ENCODE measurements around the gene PLIN3. TPM values are rescaled to one million over a fixed set of nuclear protein-coding genes. Genes with fewer than 3 reads are reported as not detected.
A peak's percentile ranks its signal among the peaks of the same experiment; 100 is the strongest.

Gene PLIN3
- 100 to 1,000 TPM in 3 of 4 donors, 10 to 100 TPM in 1; 67.3 to 173 (median 147) TPM for total RNA-seq

- TF ChIP-seq CTCF (IDR thresholded peaks at IDR 0.05): no peak
- peak in 2 of 4 donors; percentile 33 to 80 for TF ChIP-seq POLR2A (IDR thresholded peaks at IDR 0.05)
- peak; percentile 82 for DNase-seq
- WGBS, 2 donors: 1 to 19% methylated on average over 7 to 16 of the region's 46 CpGs
- H3K36me3 ChIP-seq: peaks cover 0 to 5% (median 3%) of the 10 kb centered on the region in 3 donors
- H3K4me3 ChIP-seq: peak within 1 kb of the TSS; percentile 61 to 88 (median 75)
- intact Hi-C loops (cut with DNase I): no loop called here
- H3K27ac ChIP-seq: peak within 1 kb of the TSS; percentile 90 to 98 (median 94)
- no peaks in the 10 kb centered on the region for H3K27me3 ChIP-seq
- H3K9me3 ChIP-seq: no peaks in the 10 kb centered on the region
- peaks cover 16 to 52% (median 20%) of the 10 kb centered on the region in 3 donors for H3K4me1 ChIP-seq
Measured at GRCh38 chr19:4867534-4868285, at the start of gene PLIN3. TSS of gene PLIN3 (minus strand) at chr19:4867667. CDS start at chr19:4861394, 6,273 bp downstream.

GRCh38 chr19:4916292-4917082 is 49.0 kb upstream of the PLIN3 start:
- 65 to 79% methylated on average over 15 to 18 of the region's 41 CpGs for WGBS, 2 donors
- no peaks in the 10 kb centered on the region for H3K36me3 ChIP-seq
- H3K4me3 ChIP-seq: peak overlapping the region in 3 of 4 donors; percentile 28 to 53 (median 37)
- no peaks in the 10 kb centered on the region for H3K9me3 ChIP-seq
- no peaks in the 10 kb centered on the region for H3K27me3 ChIP-seq
- intact Hi-C loops (cut with DNase I): loop anchor here (5.0 kb wide), 1 partner anchor 104 kb away; no protein-coding TSS in a partner anchor
- peaks cover 14 to 50% (median 20%) of the 10 kb centered on the region in 3 donors for H3K4me1 ChIP-seq
- DNase-seq: no peak
- H3K27ac ChIP-seq: peak overlapping the region; percentile 54 to 85 (median 66)
- peak in 1 of 4 donors; percentile 42 for TF ChIP-seq POLR2A (IDR thresholded peaks at IDR 0.05)
- no peak for TF ChIP-seq CTCF (IDR thresholded peaks at IDR 0.05)

- intact Hi-C loops (cut with DNase I): loop anchor here (5.0 kb wide), 2 partner anchors 38 to 103 kb away; no protein-coding TSS in a partner anchor
- peak overlapping the region in 3 of 4 donors; percentile 5 to 53 (median 37) for H3K4me3 ChIP-seq
- peak; percentile 19 for DNase-seq
- no peaks in the 10 kb centered on the region for H3K36me3 ChIP-seq
- peaks cover 27 to 63% (median 31%) of the 10 kb centered on the region in 3 donors for H3K4me1 ChIP-seq
- no peaks in the 10 kb centered on the region for H3K27me3 ChIP-seq
- no peaks in the 10 kb centered on the region for H3K9me3 ChIP-seq
- TF ChIP-seq CTCF (IDR thresholded peaks at IDR 0.05): no peak
- no peak for TF ChIP-seq POLR2A (IDR thresholded peaks at IDR 0.05)
- 53 to 69% methylated on average over 11 of the region's 23 CpGs for WGBS, 2 donors
- peak overlapping the region; percentile 56 to 85 (median 76) for H3K27ac ChIP-seq
Measured at GRCh38 chr19:4914736-4915501, 47.5 kb upstream of the PLIN3 start.

GRCh38 chr19:4913996-4914735 is 46.7 kb upstream of the PLIN3 start:
- 74 to 78% methylated on average over 17 to 24 of the region's 24 CpGs for WGBS, 2 donors
- peak overlapping the region in 3 of 4 donors; percentile 5 to 53 (median 37) for H3K4me3 ChIP-seq
- peaks cover 30 to 70% (median 34%) of the 10 kb centered on the region in 3 donors for H3K4me1 ChIP-seq
- H3K9me3 ChIP-seq: no peaks in the 10 kb centered on the region
- DNase-seq: no peak
- no peak for TF ChIP-seq CTCF (IDR thresholded peaks at IDR 0.05)
- peaks cover 0 to 4% (median under 1%) of the 10 kb centered on the region in 4 donors for H3K27me3 ChIP-seq
- peak overlapping the region in 3 of 4 donors; percentile 56 to 85 (median 75) for H3K27ac ChIP-seq
- H3K36me3 ChIP-seq: no peaks in the 10 kb centered on the region
- intact Hi-C loops (cut with DNase I): loop anchor here (5.0 kb wide), 1 partner anchor 37 kb away; no protein-coding TSS in a partner anchor

Measured in esophagus squamous epithelium (tissue), 5 donors.